SK-N-SH (cell line): Measurements from ENCODE around the gene FBXL22. TPM values are rescaled to one million over a fixed set of nuclear protein-coding genes. Genes with fewer than 3 reads are reported as not detected.

ENCODE experiments used
- CTCF ChIA-PET: fragments of 300-600, 350-600 bp; formaldehyde crosslinking; extraction: SDS; loops from one replicate; lab custom pipeline; 2021; lab: Yijun Ruan, JAX
- POLR2A ChIA-PET: fragments of 350-600 bp; sonication (Branson Sonifier 250); formaldehyde crosslinking; extraction: SDS; loops from one replicate; lab custom pipeline; 2020; ENCODE audit warnings: antibody characterized with exemption, inconsistent platforms; lab: Yijun Ruan, JAX
- DNase-seq: peaks from one replicate; pipeline ENCODE4 v3.0.0; 2012
- H2AFZ ChIP-seq: fragments of 200-600 bp; sonication (generic); 2 replicates; pipeline ENCODE4 v1.8.1; 2016; ENCODE audit warnings: antibody characterized with exemption, mild to moderate bottlenecking, low read depth
- H3F3A ChIP-seq: fragments of 200-600 bp; sonication (generic); replicated peaks from 2 replicates; pipeline ENCODE3; 2016; ENCODE audit warnings: antibody characterized with exemption, mild to moderate bottlenecking; ENCODE audit not compliant: insufficient read depth
- H3K27ac ChIP-seq, 2 experiments: fragments of 200-500 bp in 1 of 2; fragments of 200-600 bp in 1 of 2; sonication (Bioruptor generic) in 1 of 2; sonication (generic), shearing (Covaris generic) in 1 of 2; 2 replicates each; pipeline versions ENCODE4 v1.5.1 to v1.6.1; 2014 to 2016; ENCODE audit warnings: low read depth in 2 of 2, inconsistent platforms in 1 of 2, low read length in 1 of 2, mild to moderate bottlenecking in 1 of 2, mixed read lengths in 1 of 2
- H3K27me3 ChIP-seq: fragments of 200-600 bp; sonication (generic), shearing (Covaris generic); 2 replicates; pipeline ENCODE4 v1.6.1; 2016; ENCODE audit warnings: mixed run types; ENCODE audit not compliant: insufficient read depth
- H3K36me3 ChIP-seq, 2 experiments: fragments of 200-500 bp in 1 of 2; fragments of 200-600 bp in 1 of 2; sonication (Bioruptor generic) in 1 of 2; sonication (generic) in 1 of 2; replicated peaks in 1 of 2; 2 replicates each; pipeline versions ENCODE3 to v1.5.1; 2014 to 2016; ENCODE audit warnings: low read length in 1 of 2, mild to moderate bottlenecking in 1 of 2; ENCODE audit not compliant: insufficient read depth in 2 of 2, control insufficient read depth in 1 of 2
- H3K4me1 ChIP-seq, 2 experiments: fragments of 200-500 bp in 1 of 2; fragments of 200-600 bp in 1 of 2; sonication (Bioruptor generic) in 1 of 2; sonication (generic), shearing (Covaris generic) in 1 of 2; 2 replicates each; pipeline versions ENCODE4 v1.5.1 to v1.6.1; 2014 to 2016; ENCODE audit warnings: low read depth in 1 of 2, low read length in 1 of 2, mixed run types in 1 of 2; ENCODE audit not compliant: insufficient read depth in 2 of 2, control insufficient read depth in 1 of 2
- H3K4me2 ChIP-seq: fragments of 200-600 bp; sonication (generic), shearing (Covaris generic); 2 replicates; pipeline ENCODE4 v1.6.1; 2017; ENCODE audit warnings: mixed run types
- H3K4me3 ChIP-seq, 2 experiments: fragments of 200-500 bp in 1 of 2; fragments of 200-600 bp in 1 of 2; sonication (Bioruptor generic) in 1 of 2; sonication (generic), shearing (Covaris generic) in 1 of 2; 2 replicates each; pipeline versions ENCODE4 v1.5.1 to v1.8.1; 2014 to 2016; ENCODE audit warnings: low read depth in 2 of 2, inconsistent platforms in 1 of 2, low read length in 1 of 2, mild to moderate bottlenecking in 1 of 2, mixed read lengths in 1 of 2, moderate library complexity in 1 of 2
- H3K79me2 ChIP-seq: fragments of 200-600 bp; sonication (generic); 2 replicates; pipeline ENCODE4 v1.8.1; 2017; ENCODE audit warnings: mild to moderate bottlenecking; ENCODE audit not compliant: insufficient read depth
- H3K9ac ChIP-seq: fragments of 200-600 bp; sonication (generic); 2 replicates; pipeline ENCODE4 v1.6.1; 2017; ENCODE audit warnings: mixed run types
- H3K9me2 ChIP-seq: fragments of 200-600 bp; sonication (generic); 2 replicates; pipeline ENCODE4 v1.6.1; 2017; ENCODE audit warnings: mixed run types
- H3K9me3 ChIP-seq: fragments of 200-600 bp; sonication (generic); 2 replicates; pipeline ENCODE4 v1.6.1; 2017; ENCODE audit warnings: mixed run types, mild to moderate bottlenecking, moderate library complexity
- H4K20me1 ChIP-seq: fragments of 200-600 bp; sonication (generic); 2 replicates; pipeline ENCODE4 v1.6.1; 2017; ENCODE audit warnings: mild to moderate bottlenecking, mixed run types; ENCODE audit not compliant: insufficient read depth
- CHD2 ChIP-seq: fragments of 150-350 bp; IDR thresholded peaks from 2 replicates; pipeline ENCODE4 v1.6.1; 2018; ENCODE audit warnings: low read length; ENCODE audit not compliant: partially characterized antibody
- CTCF ChIP-seq: fragments of 200-600 bp; sonication (generic); IDR thresholded peaks from 2 replicates; pipeline ENCODE4 v1.6.1; 2017; ENCODE audit warnings: antibody characterized with exemption, mild to moderate bottlenecking, moderate library complexity
- FOSL2 ChIP-seq: IDR thresholded peaks from 2 replicates; pipeline ENCODE4 v1.4.0; 2012; ENCODE audit warnings: low read depth, mild to moderate bottlenecking, moderate library complexity, borderline replicate concordance
- GATA2 ChIP-seq: sonication (generic); formaldehyde crosslinking; IDR thresholded peaks from 2 replicates; pipeline ENCODE4 v1.5.0; 2020; ENCODE audit warnings: mild to moderate bottlenecking, missing genetic modification reagents
- JUND ChIP-seq: IDR thresholded peaks from 2 replicates; pipeline ENCODE4 v1.4.0; 2012
- MEF2A ChIP-seq: IDR thresholded peaks from 2 replicates; pipeline ENCODE4 v1.4.0; 2012; ENCODE audit warnings: low read depth, borderline replicate concordance
- MXI1 ChIP-seq: IDR thresholded peaks from 2 replicates; pipeline ENCODE4 v1.6.1; 2012; ENCODE audit warnings: mild to moderate bottlenecking, low read depth, low read length, improper control_type of control experiment
- NFIC ChIP-seq: IDR thresholded peaks from 2 replicates; pipeline ENCODE4 v1.4.0; 2012; ENCODE audit warnings: borderline replicate concordance
- NRF1 ChIP-seq: IDR thresholded peaks from 2 replicates; pipeline ENCODE4 v1.6.1; 2012; ENCODE audit warnings: low read depth, mild to moderate bottlenecking, low read length
- RFX5 ChIP-seq: IDR thresholded peaks from 2 replicates; pipeline ENCODE4 v1.6.1; 2012; ENCODE audit warnings: mild to moderate bottlenecking, improper control_type of control experiment, low read length
- SIN3A ChIP-seq: IDR thresholded peaks from 2 replicates; pipeline ENCODE4 v1.6.1; 2012; ENCODE audit warnings: low read depth, mild to moderate bottlenecking, low read length, moderate library complexity, borderline replicate concordance
- TAF1 ChIP-seq: IDR thresholded peaks from 2 replicates; pipeline ENCODE4 v1.6.1; 2012; ENCODE audit warnings: low read depth, mild to moderate bottlenecking, low read length, moderate library complexity, borderline replicate concordance
- TCF12 ChIP-seq: IDR thresholded peaks from 2 replicates; pipeline ENCODE4 v1.4.0; 2012
- TEAD4 ChIP-seq: IDR thresholded peaks from 2 replicates; pipeline ENCODE4 v1.4.0; 2012; ENCODE audit warnings: mild to moderate bottlenecking, borderline replicate concordance; ENCODE audit not compliant: insufficient read depth
- YY1 ChIP-seq: IDR thresholded peaks from 2 replicates; pipeline ENCODE4 v1.4.0; 2012; ENCODE audit warnings: low read depth, mild to moderate bottlenecking
- WGBS: methylation state at CpG from one replicate; pipeline ENCODE4 v1.1.6; 2017; ENCODE audit warnings: low lambda C conversion rate; 5-methylcytosine and 5-hydroxymethylcytosine counted together
- polyA plus RNA-seq, 3 experiments: library from polyadenylated mRNA; depleted of rRNA; stranded (reverse); fragments of >200 nt; gene quantifications; 2 replicates each; pipeline ENCODE4 v1.2.3, GENCODE V29; 2012

The FBXL22 gene
- polyA plus RNA-seq, 1 of the 3 experiments (the other 2 are of a cell fraction) = 0.10 TPM

GRCh38 chr15:63586790-63587189 is 10.4 kb upstream of the FBXL22 start:
- Histone ChIP-seq H2AFZ (no peak overlapping the region), H3K27me3 (no peaks in the 10 kb centered on the region), H4K20me1 (no peaks in the 10 kb centered on the region), H3K9me3 (no peaks in the 10 kb centered on the region), H3K27ac (no peak overlapping the region; a peak in 1 of 4 replicates), H3K9ac (no peak overlapping the region), H3F3A (peaks cover 15% of the 10 kb centered on the region), H3K9me2 (no peaks in the 10 kb centered on the region), H3K4me1 (peaks cover 0 to 10% of the 10 kb centered on the region in 2 experiments; a peak in 3 of 4 replicates), H3K79me2 (no peaks in the 10 kb centered on the region), H3K4me2 (no peak overlapping the region), H3K36me3 (peaks cover 41 to 74% of the 10 kb centered on the region in 2 experiments), H3K4me3 (no peak overlapping the region)
- 94% methylated on average over 5 of the region's 5 CpGs for WGBS
- DNase-seq = no peak
- ChIA-PET POLR2A (no interaction called here), CTCF (no interaction called here)
- TF ChIP-seq TCF12 (no peak), NFIC (no peak), MXI1 (no peak), MEF2A (no peak), GATA2 (CRISPR knock-in tag) (no peak), TEAD4 (no peak), RFX5 (no peak)

GRCh38 chr15:63587527-63587926 is 9.7 kb upstream of the FBXL22 start:
- Histone ChIP-seq H3K4me2 (no peak overlapping the region), H3F3A (peaks cover 15% of the 10 kb centered on the region), H3K9me3 (no peaks in the 10 kb centered on the region), H3K27ac (no peak overlapping the region), H3K4me3 (no peak overlapping the region), H2AFZ (no peak overlapping the region), H3K27me3 (no peaks in the 10 kb centered on the region), H3K9me2 (no peaks in the 10 kb centered on the region), H3K4me1 (peaks cover 0 to 10% of the 10 kb centered on the region in 2 experiments; a peak in 3 of 4 replicates), H3K9ac (no peak overlapping the region), H4K20me1 (no peaks in the 10 kb centered on the region), H3K79me2 (no peaks in the 10 kb centered on the region), H3K36me3 (peaks cover 41 to 81% of the 10 kb centered on the region in 2 experiments)
- ChIA-PET CTCF (no interaction called here), POLR2A (no interaction called here)
- no peak for TF ChIP-seq YY1
- no peak for TF ChIP-seq FOSL2
- no peak for TF ChIP-seq MXI1
- TF ChIP-seq TCF12 = no peak
- no peak for TF ChIP-seq CTCF
- TF ChIP-seq CHD2 = no peak
- TF ChIP-seq GATA2 (CRISPR knock-in tag) = no peak
- TF ChIP-seq JUND = no peak
- TF ChIP-seq TAF1 = no peak
- TF ChIP-seq SIN3A = no peak
- TF ChIP-seq NRF1 = no peak
- DNase-seq = no peak
- WGBS = 66% methylated on average over 2 of the region's 2 CpGs
